Hair follicle dermal papilla cell (primary cell): Measurements from ENCODE around the gene PCDHGB7. TPM values are rescaled to one million over a fixed set of nuclear protein-coding genes. Genes with fewer than 3 reads are reported as not detected.

Experiments used
- total RNA-seq: library from RNA; depleted of rRNA; stranded (reverse); fragments of >200 nt; gene quantifications from 2 replicates; pipeline ENCODE4 v1.2.3, GENCODE V29; 2012

PCDHGB7 gene
- total RNA-seq, 1 donor = 20.3 TPM

Other genes with a start within 250 kb of the PCDHGB7 start
- 1.1 and 2.1 TPM in 2 replicates for gene PCDHB7, start 245.0 kb upstream of the PCDHGB7 start, total RNA-seq
- gene PCDHB8, start 239.9 kb upstream of the PCDHGB7 start, total RNA-seq = 1.2 and 1.5 TPM in 2 replicates
- 0.81 and 1.8 TPM in 2 replicates for gene PCDHB16, start 235.3 kb upstream of the PCDHGB7 start, total RNA-seq
- gene PCDHB9, start 230.5 kb upstream of the PCDHGB7 start, total RNA-seq = 0.97 and 2.2 TPM in 2 replicates
- gene PCDHB10, start 225.3 kb upstream of the PCDHGB7 start, total RNA-seq = 0.81 and 0.97 TPM in 2 replicates
- gene PCDHB11, start 218.1 kb upstream of the PCDHGB7 start, total RNA-seq = 0.73 and 0.81 TPM in 2 replicates
- gene PCDHB12, start 209.0 kb upstream of the PCDHGB7 start, total RNA-seq = 0.32 and 0.97 TPM in 2 replicates
- gene PCDHB13, start 203.8 kb upstream of the PCDHGB7 start, total RNA-seq = 1.2 and 1.3 TPM in 2 replicates
- 0.61 and 1.3 TPM in 2 replicates for gene PCDHB14, start 194.3 kb upstream of the PCDHGB7 start, total RNA-seq
- 0.24 and 0.32 TPM in 2 replicates for gene PCDHB15, start 172.3 kb upstream of the PCDHGB7 start, total RNA-seq
- 1.3 and 1.9 TPM in 2 replicates for gene SLC25A2, start 113.6 kb upstream of the PCDHGB7 start, total RNA-seq
- gene TAF7, start 96.9 kb upstream of the PCDHGB7 start, total RNA-seq = 66.9 and 68.6 TPM in 2 replicates
- 1.1 and 1.6 TPM in 2 replicates for gene PCDHGA1, start 87.2 kb upstream of the PCDHGB7 start, total RNA-seq
- 4.2 and 6.0 TPM in 2 replicates for gene PCDHGA2, start 78.9 kb upstream of the PCDHGB7 start, total RNA-seq
- gene PCDHGA3, start 73.8 kb upstream of the PCDHGB7 start, total RNA-seq = 4.9 and 5.7 TPM in 2 replicates
- gene PCDHGB1, start 67.6 kb upstream of the PCDHGB7 start, total RNA-seq = 3.5 and 4.2 TPM in 2 replicates
- 7.8 and 8.9 TPM in 2 replicates for gene PCDHGA4, start 62.7 kb upstream of the PCDHGB7 start, total RNA-seq
- gene PCDHGB2, start 57.7 kb upstream of the PCDHGB7 start, total RNA-seq = 4.1 and 4.6 TPM in 2 replicates
- 3.2 and 4.0 TPM in 2 replicates for gene PCDHGA5, start 53.5 kb upstream of the PCDHGB7 start, total RNA-seq
- 6.8 and 7.7 TPM in 2 replicates for gene PCDHGB3, start 47.4 kb upstream of the PCDHGB7 start, total RNA-seq
- 6.5 and 6.8 TPM in 2 replicates for gene PCDHGA6, start 43.8 kb upstream of the PCDHGB7 start, total RNA-seq
- 7.2 and 7.5 TPM in 2 replicates for gene PCDHGA7, start 34.9 kb upstream of the PCDHGB7 start, total RNA-seq
- gene PCDHGB4, start 30.0 kb upstream of the PCDHGB7 start, total RNA-seq = 18.0 and 23.0 TPM in 2 replicates
- 3.0 and 4.1 TPM in 2 replicates for gene PCDHGA8, start 25.0 kb upstream of the PCDHGB7 start, total RNA-seq
- 28.4 and 32.7 TPM in 2 replicates for gene PCDHGB5, start 19.7 kb upstream of the PCDHGB7 start, total RNA-seq
- 7.1 and 7.3 TPM in 2 replicates for gene PCDHGA9, start 14.9 kb upstream of the PCDHGB7 start, total RNA-seq
- 5.0 and 6.1 TPM in 2 replicates for gene PCDHGB6, start 9.7 kb upstream of the PCDHGB7 start, total RNA-seq
- gene PCDHGA10, start 4.7 kb upstream of the PCDHGB7 start, total RNA-seq = 16.7 and 19.1 TPM in 2 replicates
- gene PCDHGA11, start 3.4 kb downstream of the PCDHGB7 start, total RNA-seq = 14.6 and 19.8 TPM in 2 replicates
- gene PCDHGA12, start 12.8 kb downstream of the PCDHGB7 start, total RNA-seq = 23.6 and 37.8 TPM in 2 replicates
- 126 and 129 TPM in 2 replicates for gene PCDHGC3, start 58.3 kb downstream of the PCDHGB7 start, total RNA-seq
- 6.3 and 6.5 TPM in 2 replicates for gene PCDHGC4, start 67.4 kb downstream of the PCDHGB7 start, total RNA-seq
- gene PCDHGC5, start 71.4 kb downstream of the PCDHGB7 start, total RNA-seq = 4.5 and 4.7 TPM in 2 replicates
- gene DIAPH1, start 201.3 kb downstream of the PCDHGB7 start, total RNA-seq = 23.0 and 23.1 TPM in 2 replicates
- gene HDAC3, start 219.2 kb downstream of the PCDHGB7 start, total RNA-seq = 68.5 and 73.2 TPM in 2 replicates
- gene RELL2, start 219.3 kb downstream of the PCDHGB7 start, total RNA-seq = 5.5 and 6.7 TPM in 2 replicates
- gene FCHSD1, start 233.7 kb downstream of the PCDHGB7 start, total RNA-seq = 45.5 and 51.6 TPM in 2 replicates